NOMO-1 treated with dmso at 0.1 percent for 144 hours (cell line): Measurements from ENCODE around the gene FBXL15.

Experiments
- DNase-seq: peaks from one replicate; lab custom pipeline; 2025; ENCODE audit not compliant: unreplicated experiment; lab: John Stamatoyannopoulos, UW

FBXL15 gene

DNA sequence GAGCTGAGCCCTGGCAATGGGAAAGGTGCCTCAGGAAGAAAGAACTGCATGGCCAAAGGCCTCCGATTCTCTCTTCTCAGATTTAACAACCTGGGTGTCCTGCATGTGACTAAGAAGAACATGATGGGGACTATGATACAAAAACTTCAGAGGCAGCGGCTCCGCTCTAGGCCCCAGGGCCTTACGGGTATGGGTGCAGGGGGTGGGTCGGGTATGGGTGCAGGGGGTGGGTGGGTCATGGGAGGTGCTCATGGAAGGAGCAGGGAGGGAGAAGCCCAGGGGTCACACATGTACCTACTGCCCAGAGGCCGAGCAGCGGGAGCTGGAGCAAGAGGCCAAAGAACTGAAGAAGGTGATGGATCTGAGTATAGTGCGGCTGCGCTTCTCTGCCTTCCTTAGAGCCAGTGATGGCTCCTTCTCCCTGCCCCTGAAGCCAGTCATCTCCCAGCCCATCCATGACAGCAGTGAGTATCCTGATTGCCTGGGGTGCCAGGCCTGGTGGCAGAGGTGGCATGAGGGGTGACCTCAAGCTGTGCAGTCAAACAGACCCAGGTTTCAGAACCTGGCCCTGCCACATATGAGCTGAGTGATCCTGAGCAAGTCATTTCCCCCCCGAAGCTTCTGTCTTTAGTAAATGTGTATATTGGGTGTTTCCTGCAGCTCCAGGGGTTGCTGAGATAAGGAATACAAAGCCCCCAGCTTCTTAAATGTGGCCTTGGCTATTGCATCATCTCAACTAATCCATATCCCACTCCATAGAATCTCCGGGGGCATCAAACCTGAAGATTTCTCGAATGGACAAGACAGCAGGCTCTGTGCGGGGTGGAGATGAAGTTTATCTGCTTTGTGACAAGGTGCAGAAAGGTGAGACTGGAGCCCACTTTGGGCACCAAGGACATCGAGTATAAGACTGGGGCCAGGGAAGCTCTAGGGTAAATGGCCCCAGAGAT, 23.1 kb upstream of the FBXL15 start:
- no peak for DNase-seq

DNA sequence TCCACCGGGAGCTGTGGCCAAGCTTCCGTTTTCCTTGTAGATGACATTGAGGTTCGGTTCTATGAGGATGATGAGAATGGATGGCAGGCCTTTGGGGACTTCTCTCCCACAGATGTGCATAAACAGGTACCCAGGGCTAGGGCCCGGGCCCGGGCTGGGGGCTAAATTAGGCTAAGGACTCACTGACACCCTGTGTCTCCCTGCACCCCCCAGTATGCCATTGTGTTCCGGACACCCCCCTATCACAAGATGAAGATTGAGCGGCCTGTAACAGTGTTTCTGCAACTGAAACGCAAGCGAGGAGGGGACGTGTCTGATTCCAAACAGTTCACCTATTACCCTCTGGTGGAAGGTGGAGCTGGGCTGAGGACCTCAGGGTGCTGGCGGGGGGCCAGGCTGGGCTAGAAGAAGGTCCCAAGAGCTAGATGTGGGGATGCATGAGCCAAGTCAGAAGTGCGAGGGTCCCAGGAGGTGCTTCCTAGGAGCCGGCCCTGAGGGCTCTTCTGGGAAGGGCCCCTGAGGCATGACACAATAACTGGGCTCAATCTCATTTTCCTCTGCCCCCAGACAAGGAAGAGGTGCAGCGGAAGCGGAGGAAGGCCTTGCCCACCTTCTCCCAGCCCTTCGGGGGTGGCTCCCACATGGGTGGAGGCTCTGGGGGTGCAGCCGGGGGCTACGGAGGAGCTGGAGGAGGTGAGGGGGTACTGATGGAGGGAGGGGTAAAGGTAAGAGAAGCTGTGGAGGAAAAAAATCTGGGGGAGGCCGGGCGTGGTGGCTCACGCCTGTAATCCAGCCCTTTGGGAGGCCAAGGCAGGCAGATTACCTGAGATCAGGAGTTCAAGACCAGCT, 22.2 kb upstream of the FBXL15 start:
- DNase-seq, result no peak

DNA sequence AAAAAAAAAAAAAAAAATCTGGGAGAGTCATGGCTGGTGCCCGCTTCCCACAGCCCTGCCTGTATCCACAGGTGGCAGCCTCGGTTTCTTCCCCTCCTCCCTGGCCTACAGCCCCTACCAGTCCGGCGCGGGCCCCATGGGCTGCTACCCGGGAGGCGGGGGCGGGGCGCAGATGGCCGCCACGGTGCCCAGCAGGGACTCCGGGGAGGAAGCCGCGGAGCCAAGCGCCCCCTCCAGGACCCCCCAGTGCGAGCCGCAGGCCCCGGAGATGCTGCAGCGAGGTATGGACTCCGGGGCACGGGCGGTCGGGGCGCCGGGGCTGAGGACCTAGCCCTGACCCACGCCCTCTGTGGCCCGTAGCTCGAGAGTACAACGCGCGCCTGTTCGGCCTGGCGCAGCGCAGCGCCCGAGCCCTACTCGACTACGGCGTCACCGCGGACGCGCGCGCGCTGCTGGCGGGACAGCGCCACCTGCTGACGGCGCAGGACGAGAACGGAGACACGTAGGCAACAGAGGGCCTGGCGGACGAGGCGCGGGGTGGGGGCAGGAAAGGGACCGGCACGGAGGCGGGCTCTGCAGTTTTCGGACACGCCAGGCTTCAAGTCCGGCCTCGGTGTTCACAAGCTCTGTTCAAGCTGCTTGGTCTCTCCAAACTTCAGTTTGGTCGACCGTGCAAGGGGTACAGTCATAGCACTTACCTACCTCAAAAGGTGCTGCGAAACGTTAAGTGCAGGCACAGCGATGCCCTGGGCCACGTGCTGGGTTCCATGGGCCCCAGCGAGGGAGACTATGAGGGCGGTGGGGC, 21.2 kb upstream of the FBXL15 start:
- DNase-seq, result peak; percentile 86

DNA sequence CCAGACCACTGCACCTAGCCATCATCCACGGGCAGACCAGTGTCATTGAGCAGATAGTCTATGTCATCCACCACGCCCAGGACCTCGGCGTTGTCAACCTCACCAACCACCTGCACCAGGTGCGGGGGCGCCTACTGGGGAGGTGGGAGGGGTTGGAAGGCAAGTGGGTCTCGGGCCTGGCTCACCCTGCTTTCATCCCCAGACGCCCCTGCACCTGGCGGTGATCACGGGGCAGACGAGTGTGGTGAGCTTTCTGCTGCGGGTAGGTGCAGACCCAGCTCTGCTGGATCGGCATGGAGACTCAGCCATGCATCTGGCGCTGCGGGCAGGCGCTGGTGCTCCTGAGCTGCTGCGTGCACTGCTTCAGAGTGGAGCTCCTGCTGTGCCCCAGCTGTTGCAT, 20.6 kb upstream of the FBXL15 start:
- no peak for DNase-seq

DNA sequence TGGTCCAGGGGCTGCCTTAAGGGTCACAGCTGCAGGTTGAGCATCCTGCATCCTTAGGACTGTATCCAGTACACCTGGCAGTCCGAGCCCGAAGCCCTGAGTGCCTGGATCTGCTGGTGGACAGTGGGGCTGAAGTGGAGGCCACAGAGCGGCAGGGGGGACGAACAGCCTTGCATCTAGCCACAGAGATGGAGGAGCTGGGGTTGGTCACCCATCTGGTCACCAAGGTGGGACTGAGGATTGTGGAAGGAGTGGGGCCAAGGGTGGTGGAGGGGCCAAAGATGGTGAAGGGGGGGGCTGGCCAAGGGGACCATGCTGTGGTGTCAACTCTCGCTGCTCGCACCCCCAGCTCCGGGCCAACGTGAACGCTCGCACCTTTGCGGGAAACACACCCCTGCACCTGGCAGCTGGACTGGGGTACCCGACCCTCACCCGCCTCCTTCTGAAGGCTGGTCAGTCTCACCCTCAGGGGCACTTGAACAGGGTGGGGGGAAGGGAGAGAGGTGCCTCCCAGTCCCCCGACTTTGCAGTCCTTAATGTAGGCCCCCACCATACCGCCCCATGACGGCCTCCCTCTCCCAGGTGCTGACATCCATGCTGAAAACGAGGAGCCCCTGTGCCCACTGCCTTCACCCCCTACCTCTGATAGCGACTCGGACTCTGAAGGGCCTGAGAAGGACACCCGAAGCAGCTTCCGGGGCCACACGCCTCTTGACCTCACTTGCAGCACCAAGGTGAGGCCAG, 19.9 kb upstream of the FBXL15 start:
- DNase-seq, result no peak

DNA sequence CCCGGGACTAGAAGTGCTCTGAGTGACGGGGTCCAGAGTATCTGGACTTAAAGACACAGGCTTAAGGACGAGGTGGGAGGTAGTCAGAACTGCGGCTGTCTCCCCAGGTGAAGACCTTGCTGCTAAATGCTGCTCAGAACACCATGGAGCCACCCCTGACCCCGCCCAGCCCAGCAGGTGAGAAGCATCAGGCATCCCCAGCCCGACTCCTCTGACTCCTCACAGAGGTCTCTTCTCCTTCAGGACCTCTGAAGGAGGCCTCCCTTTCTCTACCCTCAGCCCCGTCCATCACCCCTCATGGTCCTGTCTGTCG, 19.3 kb upstream of the FBXL15 start:
- no peak for DNase-seq

DNA sequence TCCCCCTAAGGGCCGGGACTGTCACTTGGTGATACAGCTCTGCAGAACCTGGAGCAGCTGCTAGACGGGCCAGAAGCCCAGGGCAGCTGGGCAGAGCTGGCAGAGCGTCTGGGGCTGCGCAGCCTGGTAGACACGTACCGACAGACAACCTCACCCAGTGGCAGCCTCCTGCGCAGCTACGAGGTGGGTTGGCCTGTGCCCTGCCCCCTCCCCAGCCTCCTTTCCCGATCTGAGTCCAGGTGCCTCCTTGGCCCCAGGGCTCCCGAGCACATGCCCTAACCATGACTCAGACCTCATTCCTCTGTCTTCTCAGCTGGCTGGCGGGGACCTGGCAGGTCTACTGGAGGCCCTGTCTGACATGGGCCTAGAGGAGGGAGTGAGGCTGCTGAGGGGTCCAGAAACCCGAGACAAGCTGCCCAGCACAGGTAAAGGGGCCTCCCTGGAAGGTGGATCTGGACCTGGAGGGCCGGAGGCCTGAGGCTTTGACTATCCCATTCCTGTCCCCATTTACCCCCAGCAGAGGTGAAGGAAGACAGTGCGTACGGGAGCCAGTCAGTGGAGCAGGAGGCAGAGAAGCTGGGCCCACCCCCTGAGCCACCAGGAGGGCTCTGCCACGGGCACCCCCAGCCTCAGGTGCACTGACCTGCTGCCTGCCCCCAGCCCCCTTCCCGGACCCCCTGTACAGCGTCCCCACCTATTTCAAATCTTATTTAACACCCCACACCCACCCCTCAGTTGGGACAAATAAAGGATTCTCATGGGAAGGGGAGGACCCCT, 18.7 kb upstream of the FBXL15 start:
- no peak for DNase-seq

DNA sequence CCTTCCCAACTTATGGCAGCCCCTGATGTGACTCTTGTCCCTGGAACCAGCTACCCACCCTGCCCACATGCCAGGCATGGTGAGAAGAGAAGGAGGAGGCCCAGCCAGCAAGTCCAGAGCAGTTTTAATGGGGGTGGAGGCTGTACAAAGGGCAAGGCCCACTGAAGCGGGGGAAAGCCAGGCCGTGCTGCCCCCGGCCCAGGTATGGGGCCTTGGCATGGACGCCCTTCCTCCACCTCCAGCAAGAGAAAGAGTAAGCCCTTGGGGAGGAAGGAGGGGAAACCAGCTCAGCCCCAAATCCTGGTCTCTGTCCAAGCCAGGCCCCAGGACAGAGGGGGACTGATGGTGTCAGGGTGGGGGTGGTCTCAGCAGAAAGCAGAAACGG, 18.1 kb upstream of the FBXL15 start:
- no peak for DNase-seq

DNA sequence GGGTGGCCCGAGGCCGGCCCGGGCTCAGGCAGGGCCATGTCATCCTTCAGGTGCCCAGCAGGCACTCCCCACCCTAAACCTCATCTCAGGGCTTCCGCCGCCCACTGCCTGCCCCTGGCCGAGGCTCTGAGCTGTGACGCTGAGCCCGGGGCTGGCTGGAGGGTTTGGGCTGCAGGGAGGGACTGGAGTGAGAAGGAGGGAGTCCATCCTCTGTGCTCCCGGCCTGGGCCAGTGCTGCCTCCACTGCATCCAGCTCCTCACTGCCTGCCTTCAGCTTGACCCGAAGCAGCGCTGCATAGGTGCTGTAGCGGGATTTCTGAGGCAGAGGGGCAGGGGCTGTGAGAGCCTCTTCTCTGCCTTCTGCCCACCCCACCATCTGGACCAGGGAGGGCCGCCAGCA, 17.5 kb upstream of the FBXL15 start:
- DNase-seq, result no peak

DNA sequence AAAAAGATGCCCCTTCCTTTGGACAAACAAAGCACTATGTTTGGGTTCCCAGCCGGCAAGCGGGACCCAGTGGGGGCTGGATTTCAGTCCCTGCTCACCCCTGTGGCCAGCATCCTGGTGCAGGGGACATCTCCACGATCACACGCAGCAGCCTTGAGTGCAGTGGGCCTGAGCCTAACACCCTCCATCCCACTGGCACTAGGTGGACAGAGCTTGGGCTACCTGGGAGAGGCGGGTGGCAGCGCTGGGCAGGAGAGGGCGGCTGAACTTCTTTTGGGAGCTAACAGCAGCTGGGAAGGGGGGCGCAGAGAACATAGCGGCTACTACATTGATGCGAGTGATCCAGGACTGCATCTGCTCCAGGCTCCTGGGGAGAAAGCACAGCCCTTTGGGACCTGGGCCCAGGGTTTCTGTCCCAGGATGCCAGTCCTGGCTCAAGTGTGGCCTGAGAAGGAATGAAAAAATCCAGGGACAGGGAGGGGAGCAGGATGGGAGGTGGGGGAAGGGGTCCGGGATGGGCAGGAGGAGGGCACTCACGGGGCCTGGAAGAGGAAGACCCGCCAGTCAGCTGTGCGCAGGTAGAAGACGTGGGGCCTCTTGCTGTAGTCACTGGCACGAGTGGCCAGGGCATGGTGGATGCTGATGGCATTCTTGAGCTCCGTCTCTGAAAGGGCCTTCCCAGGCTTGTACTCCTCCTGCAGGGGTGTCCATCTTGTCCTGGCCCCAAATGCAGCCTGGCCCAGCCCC, 16.1 kb upstream of the FBXL15 start:
- no peak for DNase-seq

DNA sequence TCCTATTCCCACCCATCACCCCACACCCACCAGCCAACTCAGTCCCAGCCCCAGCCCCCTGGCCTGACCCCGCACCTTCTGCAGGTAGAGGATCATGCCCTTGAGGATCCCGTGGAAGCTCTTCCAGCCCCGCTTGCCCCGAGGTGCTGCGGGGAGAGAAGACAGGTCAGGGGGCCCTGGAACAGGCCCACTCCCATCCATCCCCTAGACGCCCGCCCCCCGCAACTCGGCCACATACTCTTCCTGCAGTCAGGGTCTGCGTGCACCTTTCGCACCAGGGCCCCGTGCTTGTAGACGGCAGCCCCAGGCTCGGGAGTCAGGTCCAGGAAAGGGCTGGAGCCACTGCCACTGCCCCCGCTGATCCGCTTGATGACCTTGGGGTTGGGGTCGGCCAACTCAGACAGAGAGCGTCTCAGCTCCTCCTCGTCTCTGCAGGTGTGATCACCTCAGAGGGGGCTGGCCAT, 15.5 kb upstream of the FBXL15 start:
- DNase-seq, result no peak

DNA sequence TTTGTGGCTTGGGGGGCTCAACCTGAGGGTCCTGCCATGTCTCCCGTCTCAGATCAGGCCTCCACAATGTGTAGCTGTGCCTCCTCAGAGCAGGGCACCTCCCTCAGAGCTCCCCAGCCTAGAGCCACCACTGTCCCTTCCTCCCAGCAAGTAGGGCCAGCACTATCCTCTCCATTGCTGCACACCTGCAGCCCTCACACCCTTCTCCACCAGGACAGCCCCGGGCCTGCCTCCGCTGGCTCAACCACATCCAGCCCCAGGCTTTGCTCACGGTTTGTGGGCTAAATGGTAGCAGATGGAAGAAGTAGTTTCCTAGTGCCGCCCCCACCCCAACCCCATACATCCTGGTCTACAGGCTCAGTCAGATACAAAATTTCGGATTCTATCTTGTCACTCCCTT, 15.0 kb upstream of the FBXL15 start:
- DNase-seq, result no peak

DNA sequence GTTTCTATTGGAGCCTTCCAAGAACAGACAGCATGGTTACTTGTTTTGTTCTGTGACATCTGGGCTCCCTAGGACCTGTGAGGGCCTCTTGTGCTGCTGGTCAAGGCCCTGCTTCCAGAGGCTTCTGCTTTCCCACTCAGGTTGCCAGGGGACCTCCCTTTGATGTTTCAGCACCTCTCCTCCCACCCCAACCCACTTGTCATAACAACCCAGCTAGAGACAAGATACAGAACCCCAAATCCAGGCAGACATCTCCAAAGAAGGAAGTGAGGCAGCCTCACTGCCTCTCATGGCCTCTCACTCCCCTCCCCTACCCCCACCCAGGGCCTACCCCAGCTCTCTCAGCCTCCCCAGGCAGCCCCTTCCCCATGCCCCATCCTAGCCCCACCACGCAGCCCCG, 13.8 kb upstream of the FBXL15 start:
- DNase-seq, result no peak

DNA sequence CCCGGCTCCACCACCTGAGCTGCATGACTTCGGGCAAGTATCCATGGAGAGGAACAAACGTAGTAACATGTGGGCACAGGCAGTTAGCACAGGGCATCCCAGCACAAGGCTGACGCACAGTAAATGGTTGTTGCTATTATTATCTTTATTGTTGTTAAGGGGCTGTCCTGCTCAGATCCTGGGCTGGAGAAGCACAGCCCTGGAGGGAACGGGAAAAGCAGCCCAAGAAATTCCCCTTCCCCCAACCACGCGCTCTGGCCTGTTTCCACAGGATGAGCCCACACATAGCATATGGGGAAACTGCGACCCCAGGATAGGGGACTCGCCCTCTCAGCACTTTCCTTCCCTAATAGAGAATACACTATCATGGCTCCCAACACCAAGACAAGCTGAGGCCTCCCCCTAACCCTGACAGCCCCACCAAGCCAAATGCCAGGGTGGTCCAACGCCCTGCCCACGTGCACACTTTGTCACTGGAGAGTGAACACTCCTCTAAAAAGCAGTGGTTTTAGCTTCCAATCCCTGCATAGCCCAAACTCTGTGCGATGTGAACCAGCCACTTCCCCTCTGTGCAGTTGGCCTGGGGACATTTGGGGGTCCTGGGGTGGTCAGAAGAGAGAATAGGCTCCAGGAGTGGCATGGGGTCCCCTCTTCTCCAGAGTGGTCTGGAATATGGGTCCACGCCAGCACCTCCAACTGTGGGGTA, 13.1 kb upstream of the FBXL15 start:
- DNase-seq, result no peak

DNA sequence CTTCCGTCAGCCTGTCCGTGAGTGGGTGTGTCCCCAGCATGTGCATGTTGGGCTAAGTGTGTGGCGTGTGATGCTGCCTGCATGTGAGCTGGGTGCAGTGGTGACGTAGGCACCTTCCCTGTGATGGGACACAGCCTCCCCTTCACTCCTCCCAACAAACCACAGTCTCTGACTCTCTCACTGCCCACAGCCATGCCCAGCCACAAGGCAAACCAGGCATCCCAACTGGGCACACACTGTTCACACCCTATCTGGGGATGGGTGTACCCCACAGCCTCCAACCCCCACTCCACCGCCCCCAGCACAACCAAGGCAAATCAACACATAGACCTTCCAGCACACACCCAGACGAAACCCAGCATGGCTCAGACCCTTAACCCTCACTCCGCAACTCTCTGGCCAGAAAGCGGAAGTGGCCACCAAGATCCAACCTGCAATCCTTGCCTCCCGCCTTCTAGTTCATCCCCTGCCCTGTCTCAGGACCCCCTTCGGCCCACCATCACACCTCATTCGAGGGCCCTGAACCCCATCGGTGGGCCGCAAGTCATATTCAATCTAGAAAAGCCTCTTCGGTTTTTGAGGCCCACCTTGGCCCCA, 12.4 kb upstream of the FBXL15 start:
- no peak for DNase-seq

DNA sequence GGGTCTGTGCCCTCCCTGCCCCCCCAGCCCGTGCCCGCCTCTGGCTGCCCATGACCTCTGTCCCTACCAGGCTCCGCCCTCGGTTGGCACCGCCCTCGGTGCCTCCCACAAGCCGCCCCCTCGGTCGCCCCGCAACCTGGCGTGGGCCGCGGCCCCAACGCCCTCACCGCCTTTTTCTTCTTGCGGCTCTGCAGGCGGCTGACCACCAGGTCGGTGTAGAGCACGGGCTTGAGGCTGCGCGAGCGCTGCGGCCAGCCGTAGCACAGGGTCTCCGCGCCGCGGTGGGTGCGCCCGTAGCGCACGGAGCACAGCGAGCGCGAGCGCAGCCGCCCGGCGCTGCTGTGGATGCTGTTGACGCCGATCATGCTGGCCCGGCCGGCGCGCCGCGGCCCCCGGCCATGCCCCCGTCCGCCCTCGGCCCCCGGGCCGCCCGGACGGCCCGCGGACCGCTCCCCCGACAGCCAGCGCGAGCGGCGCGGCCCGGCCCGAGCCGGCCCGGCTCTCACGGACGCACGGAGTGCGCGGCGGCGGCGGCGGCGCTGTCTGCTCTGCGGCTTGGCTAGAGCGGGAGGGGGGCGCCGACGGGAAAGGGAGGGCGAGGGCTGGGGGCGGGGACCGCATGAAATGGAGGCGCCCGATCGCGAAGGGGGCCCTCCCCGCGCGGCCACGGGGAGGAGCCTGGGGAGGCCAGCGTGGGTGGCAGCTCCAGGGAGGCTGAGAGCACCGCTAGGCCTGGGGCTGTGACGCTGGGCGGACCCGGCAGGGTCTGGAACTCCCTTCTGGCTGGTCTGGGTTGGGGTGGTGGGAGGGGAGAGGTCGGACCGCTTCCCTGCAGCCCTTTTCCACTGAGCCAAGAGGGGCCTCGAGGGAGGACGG, 11.7 kb upstream of the FBXL15 start:
- DNase-seq, result no peak
